Esophagus squamous epithelium (tissue), 4 donors: Measurements from ENCODE around the gene CLSTN2.

Experiments used
- CTCF ChIP-seq, 6 experiments: fragments of 450-650 bp in 4 of 6; fragments of 200-600 bp in 2 of 6; sonication (generic) in 2 of 6; IDR thresholded peaks; one replicate each; pipeline ENCODE4 v1.5.1; 2016 to 2019; ENCODE audit warnings: antibody characterized with exemption in 6 of 6, mild to moderate bottlenecking in 4 of 6, moderate library complexity in 4 of 6
- POLR2A ChIP-seq, 4 donors: fragments of 450-650 bp; IDR thresholded peaks; one replicate each; pipeline ENCODE4 v1.6.1; 2017; ENCODE audit warnings: antibody characterized with exemption in 4 of 4, mild to moderate bottlenecking in 4 of 4, moderate library complexity in 3 of 4

GRCh38 chr3:140225996-140226395 is 291.0 kb downstream of the CLSTN2 start:
- TF ChIP-seq POLR2A (IDR thresholded peaks at IDR 0.05) = no peak
- no peak for TF ChIP-seq CTCF (IDR thresholded peaks at IDR 0.05)
